C4-2B (cell line): ENCODE results near the gene ACP7.

ENCODE experiments used
- ZFX ChIP-seq: fragments of 450-650 bp; IDR thresholded peaks from 2 replicates; pipeline ENCODE4 v1.6.1; 2017
- TF ChIP-seq, protein P1 (sequence below): fragments of 450-650 bp; conservative IDR thresholded peaks from 2 replicates; pipeline ENCODE4 v1.5.1; 2017; ENCODE audit warnings: mild to moderate bottlenecking

GRCh38 chr19:39070888-39071287 is 13.3 kb upstream of the ACP7 start:
- TF ChIP-seq, protein P1, sequence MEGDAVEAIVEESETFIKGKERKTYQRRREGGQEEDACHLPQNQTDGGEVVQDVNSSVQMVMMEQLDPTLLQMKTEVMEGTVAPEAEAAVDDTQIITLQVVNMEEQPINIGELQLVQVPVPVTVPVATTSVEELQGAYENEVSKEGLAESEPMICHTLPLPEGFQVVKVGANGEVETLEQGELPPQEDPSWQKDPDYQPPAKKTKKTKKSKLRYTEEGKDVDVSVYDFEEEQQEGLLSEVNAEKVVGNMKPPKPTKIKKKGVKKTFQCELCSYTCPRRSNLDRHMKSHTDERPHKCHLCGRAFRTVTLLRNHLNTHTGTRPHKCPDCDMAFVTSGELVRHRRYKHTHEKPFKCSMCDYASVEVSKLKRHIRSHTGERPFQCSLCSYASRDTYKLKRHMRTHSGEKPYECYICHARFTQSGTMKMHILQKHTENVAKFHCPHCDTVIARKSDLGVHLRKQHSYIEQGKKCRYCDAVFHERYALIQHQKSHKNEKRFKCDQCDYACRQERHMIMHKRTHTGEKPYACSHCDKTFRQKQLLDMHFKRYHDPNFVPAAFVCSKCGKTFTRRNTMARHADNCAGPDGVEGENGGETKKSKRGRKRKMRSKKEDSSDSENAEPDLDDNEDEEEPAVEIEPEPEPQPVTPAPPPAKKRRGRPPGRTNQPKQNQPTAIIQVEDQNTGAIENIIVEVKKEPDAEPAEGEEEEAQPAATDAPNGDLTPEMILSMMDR, result no peak
- TF ChIP-seq ZFX, result no peak
